Embryonic facial prominence (tissue), 1 donor: ENCODE measurements around the gene NES.

Experiments
- DNase-seq: peaks from one replicate; pipeline ENCODE4 v3.0.0-alpha.2; 2016; ENCODE audit errors: extremely low spot score

NES gene

DNA sequence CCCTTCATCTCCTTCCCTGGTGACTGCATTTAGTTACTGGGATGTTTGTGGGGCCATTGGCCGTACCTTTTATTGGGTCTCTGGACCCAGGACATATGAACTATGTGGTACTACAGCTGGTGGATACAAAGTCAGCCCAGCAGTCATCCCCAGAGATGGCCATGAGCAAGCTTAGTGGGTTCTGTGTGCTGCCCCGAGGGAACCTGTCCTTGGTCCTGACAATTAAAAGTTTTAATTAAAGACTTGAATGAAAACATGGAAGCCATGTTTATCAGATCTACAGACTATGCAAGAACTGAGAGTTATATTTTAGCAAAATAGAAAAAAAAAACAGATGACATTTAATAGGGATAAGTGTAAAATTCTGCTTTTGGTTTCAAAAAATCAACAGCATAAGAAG lies 2.8 kb upstream of the NES start:
- DNase-seq = no peak

DNA sequence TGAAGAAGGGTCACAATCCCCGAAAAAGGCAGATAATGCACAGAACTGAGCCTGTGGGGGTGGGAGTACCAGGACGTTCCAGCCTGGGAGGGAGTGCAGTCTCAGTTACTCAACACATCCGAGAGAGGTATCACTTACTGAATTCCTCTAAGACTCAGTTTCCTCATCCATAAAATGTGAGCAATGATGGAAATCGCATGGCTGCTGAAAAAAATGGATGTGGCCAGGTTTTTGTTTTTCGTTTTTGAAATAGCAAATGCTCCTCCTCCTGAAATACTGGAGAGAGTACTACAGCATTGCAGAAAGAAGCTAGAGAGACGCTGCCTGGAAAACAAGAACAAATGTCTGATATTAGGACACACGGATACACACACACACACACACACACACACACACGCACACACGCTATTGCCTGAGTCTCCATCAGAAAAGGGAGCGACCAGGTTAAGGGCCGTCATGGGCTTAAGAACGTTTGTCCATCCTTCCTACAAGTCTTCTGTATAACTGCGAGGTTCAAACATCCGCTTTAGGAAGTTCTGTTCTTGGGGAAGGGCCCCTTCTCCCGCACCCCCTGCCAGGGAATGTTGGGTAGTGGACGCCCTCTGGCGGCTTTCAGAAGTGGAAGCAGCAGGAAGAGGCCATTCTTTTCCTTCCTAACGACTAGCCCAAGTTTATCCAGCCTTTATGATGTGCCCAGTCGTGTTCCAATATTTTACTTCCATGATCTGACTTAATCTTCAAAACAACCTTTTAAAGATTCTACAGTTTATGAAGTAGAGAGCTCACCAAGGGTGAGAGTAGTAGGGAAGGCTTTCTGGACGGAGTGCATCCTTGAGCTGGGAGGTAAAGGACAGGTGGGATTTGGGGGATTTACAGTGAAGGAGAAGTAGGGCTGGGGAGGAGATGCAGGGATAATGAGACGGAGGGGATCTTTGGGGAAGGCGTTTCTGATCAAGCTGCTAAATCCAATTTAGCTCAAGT lies 699 bp upstream of the NES start:
- peak; percentile 66 for DNase-seq

DNA sequence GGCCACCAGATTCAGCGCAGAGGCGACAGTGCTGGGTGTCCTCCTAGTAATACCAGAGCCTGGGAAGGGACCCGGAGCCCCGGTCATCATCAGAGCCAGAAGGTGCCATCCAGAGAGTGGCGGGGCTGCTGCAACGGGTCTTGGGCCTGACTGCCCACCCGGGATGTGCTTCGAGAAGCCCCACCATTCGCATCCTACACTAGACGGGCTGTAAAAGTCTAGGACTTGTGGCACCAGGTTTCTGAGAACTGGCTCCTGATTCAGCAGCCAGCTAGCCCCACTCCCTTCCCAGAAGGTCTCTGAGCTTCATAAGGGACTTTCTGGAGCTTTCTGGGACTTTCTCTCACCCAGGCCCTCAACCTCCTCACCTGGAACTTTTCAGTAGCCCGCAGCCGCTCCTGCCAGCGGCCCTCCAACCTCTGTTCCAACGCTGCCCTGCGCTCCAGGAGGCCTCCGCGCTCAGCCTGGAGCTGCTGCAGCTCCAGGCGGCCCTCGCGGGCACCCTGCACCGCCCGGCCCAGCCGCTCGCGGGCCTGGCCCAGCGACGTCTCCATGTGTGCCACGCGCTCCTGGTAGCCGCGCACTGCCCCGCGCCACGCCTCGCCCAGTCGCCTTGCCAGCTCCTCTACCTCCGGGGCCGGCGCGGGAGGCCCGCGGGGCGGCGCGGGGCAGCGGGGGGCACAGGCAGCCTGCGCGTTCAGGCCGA lies 940 bp downstream of the NES start:
- no peak for DNase-seq

DNA sequence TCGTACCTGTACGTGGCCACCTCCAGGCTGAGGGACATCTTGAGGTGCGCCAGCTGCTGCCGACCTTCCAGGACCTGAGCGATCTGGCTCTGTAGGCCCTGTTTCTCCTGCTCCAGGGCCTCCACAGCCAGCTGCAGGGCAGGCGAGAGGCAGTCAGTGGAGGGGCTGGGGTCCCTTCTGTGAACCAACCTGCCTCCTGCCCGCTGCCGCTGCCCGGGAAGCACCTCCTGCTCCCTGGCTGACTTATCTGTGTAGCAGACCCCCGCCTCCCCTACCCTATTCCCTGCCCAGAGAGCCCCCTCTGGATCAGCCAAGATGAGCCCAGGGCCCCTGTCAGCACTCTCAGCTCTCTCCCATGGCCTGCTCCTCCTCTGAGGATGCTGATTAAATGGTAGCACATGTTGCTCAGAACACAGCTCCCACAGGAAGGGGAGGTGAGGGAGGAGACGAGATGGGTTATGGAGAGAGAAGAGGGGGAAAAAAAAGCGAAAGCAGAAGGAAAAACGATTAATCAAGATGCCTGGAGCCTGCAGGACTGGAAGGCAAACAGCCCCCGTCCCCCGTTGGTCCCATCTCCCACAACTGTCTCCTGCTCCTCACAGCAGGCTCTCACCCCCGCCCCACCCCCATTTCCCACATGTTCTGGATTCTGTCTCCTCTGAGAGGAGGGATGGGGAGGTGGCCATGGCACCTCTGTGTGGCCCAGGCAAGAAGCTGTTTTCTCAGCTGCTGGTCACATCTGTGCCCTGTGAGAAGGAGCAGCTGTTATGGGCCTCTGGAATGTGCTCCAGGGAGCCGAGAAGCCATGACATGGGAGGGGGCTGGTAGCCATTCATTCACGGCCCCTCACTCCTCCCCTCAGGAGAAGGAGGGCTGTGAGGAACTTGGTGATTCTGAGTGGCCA lies 1.7 kb downstream of the NES start:
- DNase-seq = no peak

DNA sequence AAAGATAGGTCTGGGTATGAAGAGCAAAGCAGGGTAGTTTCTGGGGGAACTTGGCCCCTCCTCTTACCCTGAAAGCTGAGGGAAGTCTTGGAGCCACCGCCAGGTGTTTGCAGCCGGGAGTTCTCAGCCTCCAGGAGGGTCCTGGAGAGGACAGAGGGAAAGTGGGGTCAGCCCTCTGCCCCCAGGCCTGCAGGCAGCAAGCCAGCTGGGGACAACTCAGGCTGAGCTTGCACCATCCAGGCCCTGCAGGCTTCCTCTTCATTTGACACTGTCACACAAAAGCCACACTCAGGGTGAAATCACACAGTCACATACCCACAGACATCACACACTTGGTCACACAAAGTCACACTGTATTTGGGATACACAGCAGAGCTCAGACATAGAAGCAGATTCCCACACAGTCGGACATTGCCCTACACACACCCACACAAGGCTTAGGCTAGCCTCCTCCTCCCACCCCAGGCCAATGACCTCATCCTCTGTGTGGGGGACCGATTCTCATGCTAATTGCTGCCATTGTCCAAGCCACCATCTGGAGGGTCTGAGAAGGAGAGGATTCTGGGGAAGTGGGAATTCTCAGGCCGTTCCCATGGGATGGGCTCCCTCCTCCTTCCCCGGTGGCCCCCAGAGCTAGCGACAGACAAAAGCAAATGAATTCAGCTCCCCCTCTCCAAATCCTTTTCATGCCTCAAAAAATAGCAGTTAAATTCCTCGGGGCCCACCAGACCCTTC lies 3.7 kb downstream of the NES start:
- no peak for DNase-seq

DNA sequence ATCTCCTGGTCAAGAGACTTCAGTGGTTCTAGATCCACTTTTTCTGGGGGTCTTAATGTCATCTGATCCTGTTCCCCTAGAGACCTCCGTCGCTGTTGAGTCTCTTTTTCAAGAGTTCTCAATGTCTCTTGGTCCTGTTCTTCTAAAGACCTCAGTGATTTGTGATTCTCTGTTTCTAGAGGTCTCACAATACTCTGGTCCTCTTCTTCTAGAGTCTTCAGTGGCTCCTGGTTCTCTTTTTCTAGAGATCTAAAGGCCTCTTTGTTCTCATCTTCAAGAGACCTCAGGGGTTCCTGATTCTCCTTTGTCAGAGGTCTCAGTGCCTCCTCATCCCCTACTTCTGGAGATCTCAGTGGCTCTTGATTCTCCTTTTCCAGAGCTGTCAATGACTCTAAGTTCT lies 5.4 kb downstream of the NES start:
- no peak for DNase-seq

DNA sequence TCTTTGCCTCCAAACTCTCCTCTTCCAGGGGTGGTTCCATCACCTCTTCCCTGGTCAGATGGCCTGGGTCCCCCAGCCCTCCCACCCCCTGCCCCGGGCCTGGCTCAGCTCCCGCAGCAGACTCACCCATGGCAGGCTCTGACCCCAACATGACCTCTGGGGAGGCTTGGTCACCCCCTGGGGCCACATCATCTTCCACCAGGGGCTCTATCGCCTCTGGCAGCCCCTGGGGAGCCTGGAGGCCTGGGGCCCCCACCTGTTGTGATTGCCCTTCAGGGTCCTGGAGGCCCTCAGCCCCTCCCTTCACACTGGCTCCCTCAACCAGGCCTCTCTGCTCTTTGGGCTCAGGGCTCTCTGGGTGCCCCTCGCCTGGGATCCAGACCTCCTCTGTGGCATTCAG lies 6.4 kb downstream of the NES start:
- no peak for DNase-seq

DNA sequence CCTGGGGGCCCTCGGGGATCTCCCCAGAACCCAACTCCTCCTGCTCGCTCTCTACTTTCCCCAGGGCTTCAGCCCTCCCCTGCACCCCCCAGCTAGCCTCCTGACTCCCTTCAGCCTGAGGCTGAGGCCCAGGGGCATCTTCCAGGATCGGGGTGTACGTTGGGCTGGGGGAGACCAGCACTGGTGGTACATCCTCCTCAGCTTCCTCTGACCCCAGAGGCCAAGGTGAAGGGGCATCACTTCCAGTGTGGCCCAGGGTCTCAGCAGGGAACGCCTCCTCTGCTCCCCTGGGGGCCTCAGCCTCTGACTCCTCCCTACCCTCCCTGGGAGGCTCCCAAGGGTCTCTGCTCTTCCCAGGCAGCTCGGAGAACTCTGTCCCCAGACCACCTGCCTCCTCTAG lies 6.8 kb downstream of the NES start:
- DNase-seq = no peak

DNA sequence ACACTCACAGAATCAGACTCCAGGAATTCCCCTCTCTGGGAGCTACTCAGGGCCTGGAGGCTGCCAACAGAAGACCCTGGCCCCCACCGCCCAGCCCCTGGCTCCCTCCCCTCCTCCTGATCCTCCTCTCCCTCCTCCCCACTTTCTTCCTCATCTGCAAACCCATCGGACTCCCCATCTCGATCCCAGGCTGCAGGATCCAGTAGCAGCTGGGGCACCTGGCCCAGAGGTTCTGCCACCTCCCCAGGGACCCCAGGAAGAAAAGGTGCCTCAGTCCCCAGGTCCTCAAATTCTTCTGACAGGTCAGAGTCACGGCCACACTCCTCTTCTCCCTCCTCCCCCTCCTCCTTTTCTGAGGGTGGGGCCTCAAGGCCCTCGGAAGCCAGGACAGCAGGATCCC lies 7.4 kb downstream of the NES start:
- no peak for DNase-seq

DNA sequence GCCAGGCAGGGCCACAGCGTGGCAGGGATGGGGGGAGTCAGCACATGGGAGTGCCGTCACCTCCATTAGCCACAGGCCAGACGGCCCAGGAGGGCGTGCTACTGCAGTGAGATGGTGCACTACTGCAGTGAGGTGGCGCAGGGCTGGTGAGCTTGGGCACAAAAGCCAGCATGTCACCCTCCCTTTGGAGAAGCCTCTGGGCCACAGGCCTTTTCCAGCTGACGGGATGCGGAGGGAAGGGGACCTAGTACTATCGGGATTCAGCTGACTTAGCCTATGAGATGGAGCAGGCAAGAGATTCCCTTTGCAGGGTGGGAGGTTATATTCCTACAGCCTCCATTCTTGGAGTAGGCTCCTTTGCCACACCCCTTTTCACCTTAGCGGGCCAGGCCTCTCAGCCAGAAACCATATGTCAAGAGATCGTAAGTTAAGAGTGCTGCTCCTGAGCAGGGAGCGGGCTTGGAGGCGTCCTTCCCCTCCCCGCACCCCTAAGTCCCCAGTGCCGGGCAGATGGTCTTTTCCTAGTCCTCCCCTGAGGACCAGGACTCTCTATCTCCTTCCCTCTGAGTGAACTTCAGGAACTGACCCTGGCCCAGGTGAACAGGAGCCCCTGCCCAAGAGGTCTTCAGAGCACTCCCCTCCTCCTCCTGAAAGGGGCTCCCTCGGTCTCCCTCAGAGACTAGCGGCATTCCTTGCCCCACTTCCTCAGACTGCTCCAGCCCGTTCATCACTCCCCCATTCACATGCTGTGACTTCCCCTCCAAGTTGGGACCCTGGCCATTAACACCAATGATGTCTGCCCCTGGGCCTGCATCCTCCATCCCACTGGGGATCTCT lies 8.2 kb downstream of the NES start:
- no peak for DNase-seq

DNA sequence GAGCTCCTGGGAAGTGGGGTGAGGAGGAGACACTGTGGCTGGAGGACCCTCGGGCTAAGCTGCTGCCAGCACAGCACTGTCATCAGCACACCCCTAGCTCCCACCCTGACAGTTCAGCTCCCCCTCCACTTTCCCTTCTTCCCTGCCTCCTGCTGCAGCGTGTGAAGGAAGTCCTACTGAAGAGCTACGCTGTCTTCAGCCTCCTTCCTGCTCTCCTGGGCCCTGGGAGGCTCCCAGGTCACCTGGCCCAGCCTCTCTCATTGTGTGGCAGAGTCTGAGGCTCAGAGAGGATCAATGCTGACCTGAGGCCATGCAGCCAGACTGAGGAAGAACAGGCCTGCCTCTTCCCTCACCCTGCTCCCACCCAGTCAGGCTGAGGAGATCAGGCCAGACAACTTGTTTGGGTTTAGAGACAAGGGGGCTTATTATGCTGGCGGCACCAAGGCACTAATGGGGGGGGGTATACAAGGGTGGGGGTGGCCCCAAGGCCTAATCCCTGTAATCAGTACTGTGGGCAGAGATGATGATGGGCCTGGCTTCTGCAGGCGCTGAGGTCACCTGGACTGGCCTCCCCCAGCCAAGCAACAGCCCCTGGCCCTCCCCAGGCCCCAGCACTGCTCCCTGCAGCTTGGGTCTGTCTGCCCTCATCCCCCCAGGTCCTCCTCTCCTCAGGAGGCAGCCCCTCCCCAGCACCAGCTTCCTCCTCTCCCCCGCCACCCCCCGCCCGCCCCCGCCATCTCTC lies 9.1 kb downstream of the NES start:
- DNase-seq = no peak

DNA sequence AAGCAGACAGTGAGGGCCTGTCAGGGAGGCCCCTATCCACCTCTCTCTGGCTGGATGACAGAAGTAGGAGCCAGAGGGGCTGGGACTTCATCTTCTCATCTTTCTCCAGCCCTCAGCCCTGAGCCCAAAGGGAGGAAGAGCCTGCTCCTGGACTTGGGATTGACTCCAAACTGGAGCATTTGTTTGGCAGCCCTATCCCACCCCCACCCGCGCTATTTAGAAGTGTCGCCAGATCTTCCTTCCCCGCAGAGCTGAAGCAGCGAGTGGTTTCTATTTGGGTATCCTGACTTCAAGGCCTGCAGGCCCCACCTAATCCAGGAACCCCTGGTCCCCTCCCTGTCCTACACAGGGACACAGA lies 9.6 kb downstream of the NES start:
- DNase-seq = no peak

DNA sequence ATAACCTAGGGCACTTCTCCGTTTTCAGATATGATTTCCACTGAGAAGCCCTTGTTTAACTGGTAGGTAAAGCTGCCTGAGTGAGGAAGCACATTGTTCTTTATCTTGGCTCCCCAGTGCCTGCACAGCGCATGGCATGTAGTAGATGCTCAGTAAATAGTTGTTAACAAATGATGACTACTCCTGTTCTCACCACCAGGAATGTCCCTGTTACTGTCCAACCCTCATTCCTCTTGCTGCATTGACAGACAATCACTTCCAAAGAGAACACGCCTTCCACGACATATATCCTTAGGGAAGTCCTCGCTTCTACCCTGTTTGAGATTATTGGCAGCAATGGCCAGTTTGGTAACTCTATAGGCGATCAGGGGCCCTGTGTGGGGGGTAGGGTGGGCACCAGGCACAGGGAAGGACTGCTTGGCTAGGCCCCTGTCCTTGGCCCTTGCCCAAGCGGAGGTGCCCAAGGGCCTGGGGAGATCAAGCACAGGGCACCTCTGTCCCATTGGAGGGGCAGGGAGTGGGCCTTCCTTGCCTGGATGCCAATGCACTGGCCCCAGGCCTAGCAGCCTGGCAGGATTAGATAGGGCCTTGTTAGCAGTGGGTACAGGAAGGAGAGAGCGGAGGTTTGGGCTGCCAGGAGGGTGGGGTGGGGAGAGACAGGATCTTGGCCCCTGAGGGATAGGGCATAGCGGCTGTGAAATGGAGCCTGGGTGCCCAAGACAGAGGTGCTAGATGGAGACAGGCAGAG lies 10.2 kb downstream of the NES start:
- no peak for DNase-seq

DNA sequence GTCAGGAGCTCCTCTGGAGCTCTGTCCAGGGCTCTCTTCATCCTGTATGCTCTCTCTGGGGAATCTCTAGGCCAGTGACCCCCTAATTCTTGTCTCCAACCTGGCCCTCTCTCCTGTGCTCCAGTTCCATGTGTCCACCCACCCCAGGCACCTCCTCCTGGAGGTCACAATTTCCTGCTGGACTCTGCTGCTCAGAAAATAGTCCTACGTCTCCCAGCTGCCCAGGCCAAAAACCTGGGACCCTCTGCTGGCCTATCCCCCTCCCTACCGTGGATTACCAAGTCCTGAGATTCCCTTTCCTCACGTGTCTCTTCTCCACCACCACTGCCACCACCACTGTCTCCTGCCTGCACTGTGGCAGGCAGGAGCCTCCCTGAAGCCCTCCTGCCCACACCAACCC lies 11.7 kb downstream of the NES start:
- DNase-seq = no peak

DNA sequence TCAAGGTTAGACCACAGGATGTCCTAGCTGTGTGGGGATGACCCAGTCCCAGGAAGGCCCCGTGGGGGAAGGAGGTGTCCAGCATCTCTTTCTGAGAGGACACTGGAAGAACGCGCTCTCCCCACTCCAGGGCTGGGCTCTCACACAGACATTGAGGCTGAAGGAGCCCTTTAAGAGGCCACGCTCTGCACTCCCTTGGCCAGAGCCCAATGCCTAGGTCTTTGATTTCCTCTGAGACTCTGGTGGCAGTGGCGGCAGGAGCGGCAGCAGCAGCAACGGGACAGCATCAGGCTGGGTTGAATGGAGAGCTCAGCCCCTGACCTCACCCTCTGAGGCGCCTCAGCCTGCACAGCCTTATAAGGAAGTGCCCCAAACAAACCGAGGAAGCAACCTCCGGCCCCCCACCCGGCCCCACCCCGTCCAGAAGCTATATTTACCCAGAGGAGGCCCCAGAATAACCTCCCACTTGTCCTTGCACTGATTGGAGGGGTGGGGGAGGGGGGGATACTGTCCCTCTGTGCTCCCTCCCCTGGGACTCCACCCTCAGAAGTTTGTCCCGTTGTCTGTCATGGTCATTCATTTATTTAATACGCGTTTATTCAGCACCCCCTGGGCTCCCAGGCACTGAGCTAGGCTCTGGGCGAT lies 12.3 kb downstream of the NES start:
- no peak for DNase-seq

DNA sequence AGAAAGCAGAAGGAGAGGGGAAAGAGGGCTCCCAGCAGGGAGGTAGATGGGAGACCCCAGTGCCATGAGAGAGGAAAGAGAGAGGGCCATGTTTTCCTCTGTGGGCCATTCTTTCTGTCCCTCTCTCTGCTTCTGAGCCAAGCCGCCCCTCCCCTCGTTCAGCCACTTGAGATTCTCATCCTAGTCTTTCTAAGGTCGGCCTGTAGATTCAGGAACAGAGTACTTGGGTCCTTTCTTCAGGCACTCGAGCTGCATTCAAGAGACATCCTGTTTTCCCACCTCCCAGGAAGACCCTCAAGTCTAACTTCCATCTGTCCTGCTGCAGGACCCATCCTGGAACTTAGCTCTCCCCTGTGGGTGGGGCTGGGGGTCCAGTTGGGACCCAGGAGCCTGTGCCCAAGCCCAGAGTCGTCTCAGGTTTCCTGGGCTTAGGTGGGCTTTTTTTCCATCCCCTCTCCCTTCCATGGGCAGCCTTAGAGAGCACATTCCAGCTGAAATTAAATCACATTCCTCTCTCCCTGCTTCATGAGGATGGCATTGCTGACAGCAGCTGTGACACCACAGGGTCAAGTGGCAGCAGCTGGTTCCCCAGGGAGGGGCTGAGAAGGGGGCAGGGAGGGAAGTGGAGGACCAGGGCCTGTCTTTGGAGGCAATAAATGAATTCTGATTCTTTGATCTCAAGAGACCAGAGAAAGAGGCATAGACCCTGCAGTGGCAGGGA lies 13.0 kb downstream of the NES start:
- DNase-seq = no peak

DNA sequence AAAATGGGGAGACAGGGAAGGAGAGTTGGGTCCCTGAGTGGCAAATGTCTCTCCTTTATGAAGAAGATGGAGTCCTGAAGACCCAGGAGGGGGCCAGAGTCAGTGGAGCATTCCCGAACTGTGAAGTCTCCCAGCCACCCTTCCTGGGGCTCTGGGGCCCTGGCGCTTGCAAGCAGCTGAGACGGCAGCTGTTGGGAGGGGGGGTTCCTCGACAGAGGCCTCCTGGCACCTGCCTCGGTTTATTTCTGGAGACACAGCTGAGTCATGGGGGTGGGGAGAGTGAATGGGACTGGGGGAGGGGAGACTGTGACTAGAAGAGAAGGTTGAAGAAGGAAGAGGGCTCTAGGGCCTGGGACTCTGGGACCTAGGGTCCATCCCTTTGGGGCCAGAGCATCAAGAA lies 14.0 kb downstream of the NES start:
- DNase-seq = no peak

DNA sequence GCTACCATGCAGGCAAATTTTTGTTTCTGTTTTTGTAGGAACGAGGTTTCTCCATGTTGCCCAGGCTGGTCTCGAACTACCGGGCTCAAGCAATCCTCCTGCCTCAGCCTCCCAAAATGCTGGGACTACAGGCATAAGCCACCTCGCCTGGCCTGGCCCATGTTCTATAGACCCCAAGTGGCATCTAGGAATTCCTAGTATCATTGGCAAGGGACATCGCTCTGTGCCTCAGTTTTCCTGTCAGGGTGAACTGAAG lies 14.5 kb downstream of the NES start:
- DNase-seq = no peak
